ENCODE measurements around the gene POLA2.

GRCh38 chr11:65260756-65261590 is 789 bp upstream of the POLA2 start:
- TF ChIP-seq TAF1 (IDR thresholded peaks at IDR 0.05; ENCODE audit: borderline replicate concordance, low read depth, low read length) (no peak), POLR2AphosphoS5 (IDR thresholded peaks at IDR 0.05; ENCODE audit: low read depth, low read length) (no peak)
